Sigmoid colon (tissue), 7 donors: ENCODE results near the gene PRR18. TPM values are rescaled to one million over a fixed set of nuclear protein-coding genes. Genes with fewer than 3 reads are reported as not detected.

ENCODE experiments used
- DNase-seq: peaks from one replicate; pipeline ENCODE4 v3.0.0-alpha.2; 2019
- H3K27ac ChIP-seq, 4 donors: fragments of 200-600 bp; sonication (generic); one replicate each; pipeline ENCODE4 v1.5.1; 2016 to 2019; ENCODE audit warnings: mild to moderate bottlenecking in 1 of 4
- H3K27me3 ChIP-seq, 3 donors: fragments of 200-600 bp; sonication (generic); one replicate each; pipeline ENCODE4 v1.5.1; 2019; ENCODE audit warnings: mild to moderate bottlenecking in 1 of 3
- H3K36me3 ChIP-seq, 4 donors: fragments of 200-600 bp; sonication (generic); one replicate each; pipeline ENCODE4 v1.5.1; 2016 to 2019
- H3K4me1 ChIP-seq, 4 donors: fragments of 200-600 bp; sonication (generic); one replicate each; pipeline ENCODE4 v1.5.1; 2017 to 2019
- H3K4me3 ChIP-seq, 4 donors: fragments of 200-600 bp; sonication (generic); one replicate each; pipeline ENCODE4 v1.5.1; 2017 to 2019; ENCODE audit warnings: mild to moderate bottlenecking in 2 of 4, moderate library complexity in 1 of 4
- H3K9me3 ChIP-seq, 4 donors: fragments of 200-600 bp in 3 of 4; sonication (generic) in 3 of 4; one replicate each; pipeline versions ENCODE4 v1.5.1 to v1.6.1; 2013 to 2019
- EP300 ChIP-seq, 4 donors: sonication (generic); formaldehyde crosslinking; IDR thresholded peaks; one replicate each; pipeline ENCODE4 v1.6.1; 2017; ENCODE audit warnings: antibody characterized with exemption in 4 of 4
- POLR2A ChIP-seq, 2 donors: fragments of 450-650 bp; IDR thresholded peaks; one replicate each; pipeline ENCODE4 v1.6.1; 2016; ENCODE audit warnings: antibody characterized with exemption in 2 of 2, mild to moderate bottlenecking in 2 of 2, moderate library complexity in 2 of 2
- POLR2AphosphoS5 ChIP-seq, 4 donors: sonication (generic); formaldehyde crosslinking; IDR thresholded peaks; one replicate each; pipeline ENCODE4 v1.6.1; 2017; ENCODE audit warnings: antibody characterized with exemption in 4 of 4
- WGBS, 2 donors: extraction: QIAGEN DNeasy Blood & Tissue Kit; methylation state at CpG; one replicate each; pipeline ENCODE4 v1.1.7; 2013; 5-methylcytosine and 5-hydroxymethylcytosine counted together
- intact Hi-C: fragments of 100-400 bp; cut with DNase I; formaldehyde crosslinking; loops from one replicate; pipeline ENCODE4 v1.15.1; 2023
- polyA plus RNA-seq, 3 donors: library from polyadenylated mRNA; stranded (reverse); fragments of 200-250 nt; gene quantifications; one replicate each; pipeline ENCODE4 v1.2.3, GENCODE V29; 2013
- total RNA-seq, 4 donors: library from RNA; depleted of rRNA; stranded (reverse); fragments of >200 nt; gene quantifications; one replicate each; pipeline ENCODE4 v1.1.0, GENCODE V29; 2016
- TF ChIP-seq, protein P1 (sequence below), 4 experiments: fragments of 450-650 bp in 3 of 4; fragments of 200-600 bp in 1 of 4; IDR thresholded peaks; one replicate each; pipeline ENCODE4 v1.5.1; 2016 to 2019; ENCODE audit warnings: antibody characterized with exemption in 4 of 4, mild to moderate bottlenecking in 3 of 4, moderate library complexity in 2 of 4
- donor health status: healthy with polysubstance abuse.
- donor health status: Bipolar disorder and iron deficiency.
- donor health status: healthy.

Gene PRR18
- total and polyA plus RNA-seq, 7 donors: 0.06 to 0.41 TPM; not detected in 5

GRCh38 chr6:166308769-166309589 lies 787 bp upstream of the PRR18 start:
- DNase-seq: no peak
- Histone ChIP-seq H3K9me3 (no peaks in the 10 kb centered on the region), H3K4me3 (peak overlapping the region in 2 of 4 donors; percentile 52 to 54), H3K27ac (no peak overlapping the region), H3K36me3 (no peaks in the 10 kb centered on the region), H3K27me3 (peaks cover 28 to 56% (median 37%) of the 10 kb centered on the region in 3 donors), H3K4me1 (peaks cover 0 to 23% (median 19%) of the 10 kb centered on the region in 4 donors)
- intact Hi-C loops: no loop called here
- 16 to 60% methylated on average over 11 of the region's 11 CpGs for WGBS, 2 donors
- no peak for TF ChIP-seq EP300 (IDR thresholded peaks at IDR 0.05)
- no peak for TF ChIP-seq POLR2AphosphoS5 (IDR thresholded peaks at IDR 0.05)
- TF ChIP-seq POLR2A (IDR thresholded peaks at IDR 0.05): no peak
- TF ChIP-seq, protein P1, sequence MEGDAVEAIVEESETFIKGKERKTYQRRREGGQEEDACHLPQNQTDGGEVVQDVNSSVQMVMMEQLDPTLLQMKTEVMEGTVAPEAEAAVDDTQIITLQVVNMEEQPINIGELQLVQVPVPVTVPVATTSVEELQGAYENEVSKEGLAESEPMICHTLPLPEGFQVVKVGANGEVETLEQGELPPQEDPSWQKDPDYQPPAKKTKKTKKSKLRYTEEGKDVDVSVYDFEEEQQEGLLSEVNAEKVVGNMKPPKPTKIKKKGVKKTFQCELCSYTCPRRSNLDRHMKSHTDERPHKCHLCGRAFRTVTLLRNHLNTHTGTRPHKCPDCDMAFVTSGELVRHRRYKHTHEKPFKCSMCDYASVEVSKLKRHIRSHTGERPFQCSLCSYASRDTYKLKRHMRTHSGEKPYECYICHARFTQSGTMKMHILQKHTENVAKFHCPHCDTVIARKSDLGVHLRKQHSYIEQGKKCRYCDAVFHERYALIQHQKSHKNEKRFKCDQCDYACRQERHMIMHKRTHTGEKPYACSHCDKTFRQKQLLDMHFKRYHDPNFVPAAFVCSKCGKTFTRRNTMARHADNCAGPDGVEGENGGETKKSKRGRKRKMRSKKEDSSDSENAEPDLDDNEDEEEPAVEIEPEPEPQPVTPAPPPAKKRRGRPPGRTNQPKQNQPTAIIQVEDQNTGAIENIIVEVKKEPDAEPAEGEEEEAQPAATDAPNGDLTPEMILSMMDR (IDR thresholded peaks at IDR 0.05): no peak

DNA sequence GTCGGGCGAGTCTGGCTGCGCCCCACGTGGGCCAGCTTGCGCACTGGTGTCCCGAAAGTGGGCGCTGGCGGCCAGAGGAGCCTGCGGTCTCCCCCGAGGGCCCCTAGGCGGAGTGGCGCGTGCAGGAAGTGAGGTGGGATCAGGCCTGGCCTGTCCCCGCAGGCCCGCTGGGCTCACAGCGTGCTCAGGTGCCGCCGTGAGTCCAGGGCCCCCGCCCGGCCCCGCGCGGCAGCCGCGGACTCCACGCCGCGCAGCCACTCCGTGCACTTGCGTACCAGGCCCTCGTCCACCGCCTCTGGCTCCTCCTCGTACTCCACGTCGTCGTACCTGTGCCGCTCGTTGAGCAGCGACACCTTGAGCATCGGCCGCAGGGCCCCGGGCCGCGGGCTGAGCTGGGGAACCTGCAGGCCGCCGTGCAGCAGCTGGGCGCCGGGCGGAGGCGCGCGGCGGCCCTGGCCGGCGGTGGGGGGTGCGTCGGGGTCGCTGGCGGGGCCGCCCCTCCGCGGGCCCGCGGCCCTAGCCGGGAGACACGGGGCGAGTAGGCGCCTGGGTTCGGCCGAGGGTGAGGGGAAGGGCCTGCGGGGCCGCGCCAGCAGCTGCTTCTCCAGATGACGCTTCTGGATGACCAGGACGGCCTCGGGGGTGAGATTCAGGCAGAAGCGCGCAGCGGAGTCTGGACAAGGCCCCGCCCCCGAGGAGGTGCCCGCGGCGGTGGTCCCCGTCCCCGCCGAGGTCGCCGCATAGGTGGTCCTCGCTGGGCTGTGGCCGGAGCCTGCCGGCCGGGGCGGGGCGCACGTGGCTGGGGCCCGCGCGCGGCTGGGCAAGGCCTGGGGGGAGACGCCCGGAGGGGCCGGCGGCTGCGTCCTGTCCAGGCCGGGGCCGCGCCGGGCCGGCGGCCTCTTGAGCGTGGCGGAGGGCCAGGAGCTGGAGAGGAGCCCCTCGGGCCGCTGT lies 835 bp downstream of the PRR18 start:
- intact Hi-C loops: no loop called here
- H3K9me3 ChIP-seq: no peaks in the 10 kb centered on the region
- TF ChIP-seq, protein P1 (IDR thresholded peaks at IDR 0.05): no peak
- TF ChIP-seq POLR2AphosphoS5 (IDR thresholded peaks at IDR 0.05) (no peak), EP300 (IDR thresholded peaks at IDR 0.05) (no peak), POLR2A (IDR thresholded peaks at IDR 0.05) (no peak)
- peaks cover 28 to 70% (median 37%) of the 10 kb centered on the region in 3 donors for H3K27me3 ChIP-seq
- WGBS, 2 donors: 2% methylated on average over 115 of the region's 115 CpGs
- DNase-seq: no peak
- peak overlapping the region in 3 of 4 donors; percentile 34 to 54 (median 52) for H3K4me3 ChIP-seq
- no peak overlapping the region for H3K27ac ChIP-seq
- H3K36me3 ChIP-seq: no peaks in the 10 kb centered on the region
- H3K4me1 ChIP-seq: peaks cover 0 to 23% (median 19%) of the 10 kb centered on the region in 4 donors

- no peak overlapping the region for H3K27ac ChIP-seq
- H3K4me3 ChIP-seq: peak overlapping the region in 2 of 4 donors; percentile 52 to 54
- 46 to 57% methylated on average over 34 of the region's 34 CpGs for WGBS, 2 donors
- intact Hi-C loops: no loop called here
- no peaks in the 10 kb centered on the region for H3K36me3 ChIP-seq
- no peak for TF ChIP-seq EP300 (IDR thresholded peaks at IDR 0.05)
- TF ChIP-seq POLR2AphosphoS5 (IDR thresholded peaks at IDR 0.05): no peak
- TF ChIP-seq POLR2A (IDR thresholded peaks at IDR 0.05): no peak
- TF ChIP-seq, protein P1 (IDR thresholded peaks at IDR 0.05): no peak
- H3K4me1 ChIP-seq: peaks cover 0 to 23% (median 19%) of the 10 kb centered on the region in 4 donors
- peaks cover 28 to 73% (median 37%) of the 10 kb centered on the region in 3 donors for H3K27me3 ChIP-seq
- DNase-seq: no peak
- no peaks in the 10 kb centered on the region for H3K9me3 ChIP-seq
These were observed 1.7 kb downstream of the PRR18 start for GRCh38 chr6:166306378-166307081.

GRCh38 chr6:166305562-166306117 lies 2.6 kb downstream of the PRR18 start:
- DNase-seq: no peak
- TF ChIP-seq POLR2A (IDR thresholded peaks at IDR 0.05): no peak
- TF ChIP-seq, protein P1 (IDR thresholded peaks at IDR 0.05): no peak
- TF ChIP-seq EP300 (IDR thresholded peaks at IDR 0.05): no peak
- TF ChIP-seq POLR2AphosphoS5 (IDR thresholded peaks at IDR 0.05): no peak
- H3K27ac ChIP-seq: no peak overlapping the region
- 20 to 58% methylated on average over 10 of the region's 10 CpGs for WGBS, 2 donors
- H3K36me3 ChIP-seq: no peaks in the 10 kb centered on the region
- H3K4me1 ChIP-seq: peaks cover 0 to 23% (median 19%) of the 10 kb centered on the region in 4 donors
- H3K4me3 ChIP-seq: no peak overlapping the region
- intact Hi-C loops: no loop called here
- H3K27me3 ChIP-seq: peaks cover 28 to 73% (median 37%) of the 10 kb centered on the region in 3 donors
- H3K9me3 ChIP-seq: no peaks in the 10 kb centered on the region
